ENCODE data around the gene BICRAL. TPM values are rescaled to one million over a fixed set of nuclear protein-coding genes. Genes with fewer than 3 reads are reported as not detected.
"Not testable (repeated sequence)": the region's sequence is repeated elsewhere in the genome, so short reads cannot be mapped to it uniquely, and the experiment has no call there.

BICRAL gene
- total RNA-seq, 1 donor from 2014 or later: 21.0 TPM

DNA sequence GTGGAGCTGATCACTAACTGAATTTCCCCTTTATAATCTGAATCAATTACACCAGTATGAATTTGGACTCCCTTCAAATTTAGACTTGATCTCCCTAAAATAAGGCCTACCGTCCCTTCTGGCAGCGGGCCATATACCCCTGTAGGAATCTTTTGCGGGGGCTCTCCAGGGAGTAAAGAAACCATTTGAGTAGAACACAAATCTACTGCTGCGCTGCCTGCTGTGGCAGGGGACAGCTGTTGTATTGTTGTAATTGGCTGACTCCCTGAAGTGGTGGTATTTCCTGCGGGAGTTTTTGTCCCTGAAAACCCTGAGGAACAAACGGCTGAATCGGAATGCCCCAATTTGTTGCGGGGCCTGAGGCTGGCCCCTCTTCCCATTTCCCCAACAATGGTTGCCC is 118.0 kb downstream of the BICRAL start:
- intact Hi-C loops (cut with DNase I): loop anchor here (5.0 kb wide), 1 partner anchor 242 kb away; no protein-coding TSS in a partner anchor

DNA sequence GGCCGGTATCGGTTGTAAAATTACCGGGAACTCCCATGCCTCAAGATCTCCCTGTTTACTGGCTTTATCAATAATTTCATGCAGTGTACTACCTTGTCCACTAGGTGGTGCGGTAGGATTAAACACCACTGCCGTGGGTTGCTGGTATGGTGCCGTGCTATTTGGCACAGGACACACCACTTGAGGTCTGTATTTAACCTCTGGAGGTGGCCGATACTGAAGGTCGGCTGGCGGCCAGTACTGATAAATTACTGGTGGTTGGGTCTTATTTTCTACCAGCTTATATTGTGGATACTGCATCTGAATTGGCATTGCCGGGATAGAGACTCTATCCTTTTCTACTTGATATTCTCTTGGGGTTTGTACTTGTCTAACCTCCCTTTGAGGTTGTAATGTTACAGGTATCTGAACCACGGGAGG is 119.7 kb downstream of the BICRAL start:
- peak; percentile 80 for DNase-seq
- ATAC-seq: peak; percentile 100
- peak overlapping the region; percentile 26 for H3K4me3 ChIP-seq
- no peaks in the 10 kb centered on the region for H3K9me3 ChIP-seq
- TF ChIP-seq CTCF (IDR thresholded peaks at IDR 0.05): peak; percentile 89
- no peaks in the 10 kb centered on the region for H3K36me3 ChIP-seq
- intact Hi-C loops (cut with DNase I): loop anchor here (5.0 kb wide), 1 partner anchor 241 kb away; no protein-coding TSS in a partner anchor
- no peak overlapping the region for H3K27ac ChIP-seq
- peaks cover 17% of the 10 kb centered on the region for H3K4me1 ChIP-seq
- no peaks in the 10 kb centered on the region for H3K27me3 ChIP-seq

More for the DNA sequence above, 118.0 kb downstream of the BICRAL start:
- Histone ChIP-seq H3K27ac (no peak overlapping the region), H3K27me3 (no peaks in the 10 kb centered on the region), H3K9me3 (no peaks in the 10 kb centered on the region), H3K4me1 (peaks cover 17% of the 10 kb centered on the region), H3K4me3 (no peak overlapping the region), H3K36me3 (no peaks in the 10 kb centered on the region)
- TF ChIP-seq CTCF (IDR thresholded peaks at IDR 0.05): no peak
- no peak for ATAC-seq
- DNase-seq: no peak

DNA sequence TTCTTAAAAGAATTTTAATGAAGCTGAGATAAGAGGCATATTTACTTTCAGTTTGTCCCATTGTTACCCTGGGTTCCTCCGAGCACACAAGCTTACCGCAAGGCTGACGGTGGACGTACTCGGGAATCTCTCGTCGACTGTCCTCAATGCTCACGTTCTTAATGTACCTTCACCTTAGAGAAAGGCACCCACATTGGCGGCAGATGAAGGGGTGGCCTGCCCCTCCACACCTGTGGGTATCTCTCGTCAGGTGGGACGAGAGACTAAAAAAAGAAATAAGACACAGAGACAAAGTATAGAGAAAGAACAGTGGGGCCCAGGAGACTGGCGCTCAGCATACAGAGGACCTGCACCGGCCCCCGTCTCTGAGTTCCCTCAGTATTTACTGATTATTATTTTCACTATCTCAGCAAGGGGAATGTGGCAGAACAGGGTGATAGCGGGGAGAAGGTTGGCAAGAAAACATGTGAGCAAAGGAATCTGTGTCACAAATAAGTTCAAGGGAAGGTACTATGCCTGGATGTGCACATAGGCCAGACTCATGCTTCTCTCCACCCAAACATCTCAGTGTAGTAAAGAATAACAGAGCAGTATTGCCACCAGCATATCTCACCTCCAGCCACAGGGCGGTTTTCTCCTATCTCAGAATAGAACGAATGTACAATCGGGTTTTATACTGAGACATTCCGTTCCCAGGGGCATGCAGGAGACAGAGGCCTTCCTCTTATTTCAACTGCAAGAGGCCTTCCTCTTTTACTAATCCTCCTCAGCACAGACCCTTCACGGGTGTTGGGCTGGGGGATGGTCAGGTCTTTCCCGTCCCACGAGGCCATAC is 120.8 kb downstream of the BICRAL start:
- not testable (repeated sequence) for H3K36me3 ChIP-seq, H3K27me3 ChIP-seq, H3K27ac ChIP-seq, H3K9me3 ChIP-seq, ATAC-seq, DNase-seq
- intact Hi-C loops (cut with DNase I): loop anchor here (5.0 kb wide), 1 partner anchor 240 kb away; no protein-coding TSS in a partner anchor
- H3K4me3 ChIP-seq: peak overlapping the region; percentile 26
- peaks cover 17% of the 10 kb centered on the region for H3K4me1 ChIP-seq

- Histone ChIP-seq H3K9me3 (no peaks in the 10 kb centered on the region), H3K4me3 (no peak overlapping the region), H3K27ac (no peak overlapping the region), H3K4me1 (peaks cover 9% of the 10 kb centered on the region), H3K36me3 (no peaks in the 10 kb centered on the region), H3K27me3 (no peaks in the 10 kb centered on the region)
- ATAC-seq (no peak), DNase-seq (no peak)
- TF ChIP-seq CTCF (IDR thresholded peaks at IDR 0.05): no peak
- intact Hi-C loops (cut with DNase I): loop anchor here (5.0 kb wide), 1 partner anchor 238 kb away; no protein-coding TSS in a partner anchor
Measured at GRCh38 chr6:42904467-42904866, 122.6 kb downstream of the BICRAL start.

DNA sequence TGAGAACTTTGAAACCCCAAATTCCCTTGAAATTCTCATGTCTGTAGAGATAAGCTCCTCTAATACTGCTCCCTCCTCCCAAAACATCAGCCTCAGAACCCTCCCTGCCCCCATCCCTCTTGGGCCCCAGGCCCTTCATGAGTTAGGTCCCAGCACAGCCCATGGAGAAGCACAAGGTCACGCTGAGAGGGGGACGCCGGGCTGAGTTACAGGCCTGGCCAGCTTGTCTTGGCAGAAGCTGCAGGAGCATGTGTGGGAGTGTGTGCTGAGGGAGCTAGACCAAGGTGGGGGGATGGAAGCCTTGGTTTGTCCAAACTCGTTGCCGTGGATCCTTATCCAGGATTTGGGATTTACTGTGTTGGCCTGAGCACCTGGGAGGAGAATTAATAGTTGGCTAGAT is 125.5 kb downstream of the BICRAL start:
- TF ChIP-seq CTCF (IDR thresholded peaks at IDR 0.05): no peak
- no peaks in the 10 kb centered on the region for H3K4me1 ChIP-seq
- H3K27me3 ChIP-seq: no peaks in the 10 kb centered on the region
- DNase-seq: no peak
- H3K9me3 ChIP-seq: no peaks in the 10 kb centered on the region
- no peak overlapping the region for H3K4me3 ChIP-seq
- no peaks in the 10 kb centered on the region for H3K36me3 ChIP-seq
- no peak overlapping the region for H3K27ac ChIP-seq
- no peak for ATAC-seq
- intact Hi-C loops (cut with DNase I): no loop called here

DNA sequence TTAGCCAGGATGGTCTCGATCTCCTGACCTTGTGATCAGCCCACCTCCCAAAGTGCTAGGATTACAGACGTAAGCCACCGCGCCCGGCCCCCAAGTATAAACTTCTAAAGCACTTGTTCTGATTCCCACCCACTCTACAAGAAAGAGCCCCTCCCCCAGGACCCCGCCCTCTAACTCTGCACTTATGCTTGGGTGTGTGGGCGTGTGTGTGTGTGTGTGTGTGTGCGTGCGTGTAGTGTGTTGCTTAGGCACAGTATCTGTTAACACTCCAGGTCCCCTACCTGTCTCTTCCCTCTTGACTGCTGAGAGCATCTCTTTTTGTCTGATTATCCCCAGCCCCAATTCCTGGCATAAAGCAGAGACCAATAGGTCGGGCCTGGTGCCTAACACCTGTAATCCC is 128.0 kb downstream of the BICRAL start:
- Histone ChIP-seq H3K27ac (no peak overlapping the region), H3K36me3 (no peaks in the 10 kb centered on the region), H3K9me3 (no peaks in the 10 kb centered on the region), H3K27me3 (no peaks in the 10 kb centered on the region), H3K4me3 (no peak overlapping the region), H3K4me1 (no peaks in the 10 kb centered on the region)
- ATAC-seq (no peak), DNase-seq (no peak)
- TF ChIP-seq CTCF (IDR thresholded peaks at IDR 0.05): no peak
- intact Hi-C loops (cut with DNase I): no loop called here
